CD4-positive, alpha-beta memory T cell (primary cell): ENCODE results near the gene GLRB. TPM values are rescaled to one million over a fixed set of nuclear protein-coding genes. Genes with fewer than 3 reads are reported as not detected.

Source experiments
- CTCF ChIA-PET: fragments of 350-600 bp; sonication (Branson Sonifier 250); formaldehyde crosslinking; loops from one replicate; lab custom pipeline; 2021; ENCODE audit warnings: inconsistent platforms; ENCODE audit not compliant: partially characterized antibody; lab: Charles Lee
- POLR2A ChIA-PET: fragments of 350-600 bp; sonication (Branson Sonifier 250); formaldehyde crosslinking; loops from one replicate; lab custom pipeline; 2021; ENCODE audit not compliant: partially characterized antibody; lab: Charles Lee
- DNase-seq, 5 donors: peaks; one replicate each; pipeline versions ENCODE4 v3.0.0 to v3.0.0-alpha.2; 2020 to 2022; ENCODE audit warnings: mixed read lengths in 1 of 5
- H3K27ac ChIP-seq: one replicate; pipeline ENCODE4 v1.7.0; 2013; ENCODE audit warnings: low read depth, low read length
- H3K27me3 ChIP-seq: 2 replicates; pipeline ENCODE4 v1.7.0; 2013; ENCODE audit warnings: mild to moderate bottlenecking, low read length, moderate library complexity; ENCODE audit not compliant: insufficient read depth
- H3K36me3 ChIP-seq: 2 replicates; pipeline ENCODE4 v1.7.0; 2013; ENCODE audit warnings: mild to moderate bottlenecking, low read length, moderate library complexity; ENCODE audit not compliant: insufficient read depth
- H3K4me1 ChIP-seq: 2 replicates; pipeline ENCODE4 v1.7.0; 2013; ENCODE audit warnings: mild to moderate bottlenecking, low read length, moderate library complexity; ENCODE audit not compliant: insufficient read depth
- H3K4me3 ChIP-seq, 2 donors: one replicate each; pipeline ENCODE4 v1.7.0; 2013; ENCODE audit warnings: low read length in 2 of 2, mild to moderate bottlenecking in 1 of 2
- H3K9me3 ChIP-seq, 2 donors: one replicate each; pipeline ENCODE4 v1.7.0; 2013; ENCODE audit warnings: low read length in 2 of 2, control low read depth in 1 of 2; ENCODE audit not compliant: control insufficient read depth in 1 of 2
- H3K27ac Mint-ChIP-seq, 7 donors: one replicate each; pipeline ENCODE4 v1.8.0; 2020 to 2021; ENCODE audit warnings: mixed read lengths in 7 of 7, mild to moderate bottlenecking in 6 of 7, inconsistent platforms in 3 of 7, moderate library complexity in 3 of 7
- H3K27me3 Mint-ChIP-seq, 2 donors: one replicate each; pipeline ENCODE4 v1.8.0; 2020 to 2021; ENCODE audit warnings: mixed read lengths in 2 of 2
- H3K36me3 Mint-ChIP-seq, 2 donors: one replicate each; pipeline ENCODE4 v1.8.0; 2020 to 2021; ENCODE audit warnings: mixed read lengths in 2 of 2, inconsistent platforms in 1 of 2, mild to moderate bottlenecking in 1 of 2
- H3K4me1 Mint-ChIP-seq, 4 donors: one replicate each; pipeline ENCODE4 v1.8.0; 2020 to 2021; ENCODE audit warnings: mixed read lengths in 4 of 4, mild to moderate bottlenecking in 1 of 4
- H3K4me3 Mint-ChIP-seq, 8 donors: one replicate each; pipeline ENCODE4 v1.8.0; 2020 to 2021; ENCODE audit warnings: mixed read lengths in 8 of 8, mild to moderate bottlenecking in 7 of 8, moderate library complexity in 6 of 8, inconsistent platforms in 3 of 8
- H3K9me3 Mint-ChIP-seq, 8 donors: one replicate each; pipeline ENCODE4 v1.8.0; 2020 to 2021; ENCODE audit warnings: mixed read lengths in 8 of 8, mild to moderate bottlenecking in 5 of 8, inconsistent platforms in 3 of 8, moderate library complexity in 1 of 8
- intact Hi-C: fragments of 100-400 bp; cut with micrococcal nuclease; formaldehyde crosslinking; loops from one replicate; pipeline ENCODE4 v1.15.1; 2023
- polyA plus RNA-seq, 2 donors: library from polyadenylated mRNA; unstranded; fragments of 300-500 nt; fragmentation: Illumina TruSeq; gene quantifications; one replicate each; pipeline ENCODE4 v1.2.3, GENCODE V29; 2021
- total RNA-seq, 2 experiments: library from RNA; stranded (reverse); gene quantifications; one replicate each; pipeline ENCODE4 v1.2.3, GENCODE V29; 2021

Gene GLRB
- total and polyA plus RNA-seq, 4 experiments from 2014 or later, result not detected

DNA sequence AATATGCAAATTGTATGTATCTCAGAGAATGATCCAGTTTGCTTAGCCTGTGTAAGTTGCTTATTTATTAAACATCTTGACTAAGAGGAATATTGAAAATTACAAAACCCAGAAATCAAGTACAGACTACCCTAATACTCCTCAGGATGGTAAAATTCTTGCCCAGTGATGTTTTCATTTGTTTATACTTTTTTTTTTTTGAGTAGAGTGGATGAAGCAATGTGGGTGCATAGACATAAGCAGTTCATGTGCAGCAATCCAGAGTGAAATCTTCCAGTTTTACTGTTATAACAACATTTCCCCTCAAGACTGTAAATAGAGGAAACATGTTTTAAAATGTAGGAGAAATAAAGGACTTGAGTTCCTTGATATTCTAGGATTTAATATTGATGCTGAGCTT is 4.7 kb downstream of the GLRB start:
- no peaks in the 10 kb centered on the region for H3K36me3 ChIP-seq
- Mint-ChIP-seq H3K27me3 (peaks cover 0 to 2% of the 10 kb centered on the region in 2 donors), H3K9me3 (peaks cover 0 to 8% (median 0%) of the 10 kb centered on the region in 8 donors), H3K27ac (no peak overlapping the region), H3K4me3 (no peak overlapping the region), H3K4me1 (no peaks in the 10 kb centered on the region), H3K36me3 (no peaks in the 10 kb centered on the region)
- H3K27me3 ChIP-seq, result no peaks in the 10 kb centered on the region
- no peak overlapping the region for H3K27ac ChIP-seq
- POLR2A ChIA-PET, result no interaction called here
- CTCF ChIA-PET, result no interaction called here
- no peak for DNase-seq
- H3K4me3 ChIP-seq, result no peak overlapping the region
- intact Hi-C loops, result no loop called here
- H3K9me3 ChIP-seq, result no peaks in the 10 kb centered on the region
- no peaks in the 10 kb centered on the region for H3K4me1 ChIP-seq

DNA sequence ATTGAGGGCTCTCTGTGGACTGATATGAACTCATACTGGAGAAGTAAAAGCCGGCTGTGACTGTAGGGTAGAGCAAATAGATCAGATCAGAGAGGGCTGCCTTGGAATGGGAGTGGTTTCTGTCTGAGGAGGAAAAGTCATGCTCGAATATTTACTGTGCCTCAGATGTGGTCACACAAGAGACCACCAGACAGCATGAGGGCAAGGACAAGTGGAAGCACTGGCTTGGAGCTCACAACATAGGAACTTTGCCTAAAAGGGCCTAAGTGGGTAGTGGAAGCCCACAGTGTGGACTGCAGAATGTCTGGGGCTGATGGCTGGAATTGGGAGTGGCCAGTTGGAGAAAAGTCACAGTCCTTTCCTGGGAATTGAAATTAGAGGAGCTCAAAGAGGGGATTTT is 19.8 kb downstream of the GLRB start:
- no peaks in the 10 kb centered on the region for H3K4me1 Mint-ChIP-seq
- intact Hi-C loops, result no loop called here
- Histone ChIP-seq H3K27me3 (no peaks in the 10 kb centered on the region), H3K36me3 (no peaks in the 10 kb centered on the region), H3K4me1 (no peaks in the 10 kb centered on the region), H3K27ac (no peak overlapping the region), H3K4me3 (no peak overlapping the region), H3K9me3 (no peaks in the 10 kb centered on the region)
- H3K4me3 Mint-ChIP-seq, result no peak overlapping the region
- ChIA-PET POLR2A (no interaction called here), CTCF (no interaction called here)
- no peaks in the 10 kb centered on the region for H3K27me3 Mint-ChIP-seq
- H3K27ac Mint-ChIP-seq, result no peak overlapping the region
- no peak for DNase-seq
- no peaks in the 10 kb centered on the region for H3K36me3 Mint-ChIP-seq
- peaks cover 0 to 8% (median 3%) of the 10 kb centered on the region in 8 donors for H3K9me3 Mint-ChIP-seq

DNA sequence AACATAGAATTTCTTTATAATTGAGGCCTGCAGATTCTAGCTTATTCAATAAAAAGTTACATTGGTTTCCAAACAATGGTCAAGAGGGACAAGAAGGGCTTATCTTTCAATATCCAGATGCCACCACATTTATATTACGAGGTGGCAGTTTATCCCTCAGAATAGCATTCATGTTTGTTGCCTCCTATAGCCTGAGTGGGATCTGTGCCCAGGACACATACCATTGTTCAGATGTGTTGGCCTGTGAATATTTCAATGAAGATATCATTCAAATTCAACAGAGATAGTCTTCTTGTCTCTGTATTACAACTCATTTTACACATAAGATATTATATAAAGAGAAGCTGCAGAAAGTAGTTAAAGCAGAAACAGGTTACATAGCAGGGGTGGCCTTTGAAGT is 20.5 kb downstream of the GLRB start:
- H3K4me1 ChIP-seq, result no peaks in the 10 kb centered on the region
- no peaks in the 10 kb centered on the region for H3K27me3 ChIP-seq
- H3K4me1 Mint-ChIP-seq, result no peaks in the 10 kb centered on the region
- H3K4me3 ChIP-seq, result no peak overlapping the region
- no peak overlapping the region for H3K27ac ChIP-seq
- no peaks in the 10 kb centered on the region for H3K27me3 Mint-ChIP-seq
- intact Hi-C loops, result no loop called here
- H3K4me3 Mint-ChIP-seq, result no peak overlapping the region
- no peaks in the 10 kb centered on the region for H3K36me3 ChIP-seq
- H3K36me3 Mint-ChIP-seq, result no peaks in the 10 kb centered on the region
- no peak for DNase-seq
- ChIA-PET POLR2A (no interaction called here), CTCF (no interaction called here)
- H3K9me3 ChIP-seq, result no peaks in the 10 kb centered on the region
- no peak overlapping the region for H3K27ac Mint-ChIP-seq
- peaks cover 0 to 8% (median 4%) of the 10 kb centered on the region in 8 donors for H3K9me3 Mint-ChIP-seq

- no peak for DNase-seq
- Histone ChIP-seq H3K27ac (no peak overlapping the region), H3K36me3 (no peaks in the 10 kb centered on the region), H3K4me3 (no peak overlapping the region), H3K27me3 (no peaks in the 10 kb centered on the region), H3K9me3 (no peaks in the 10 kb centered on the region), H3K4me1 (no peaks in the 10 kb centered on the region)
- Mint-ChIP-seq H3K4me1 (no peaks in the 10 kb centered on the region), H3K4me3 (no peak overlapping the region), H3K9me3 (peaks cover 0 to 7% (median 4%) of the 10 kb centered on the region in 8 donors), H3K27me3 (no peaks in the 10 kb centered on the region), H3K27ac (no peak overlapping the region), H3K36me3 (no peaks in the 10 kb centered on the region)
- ChIA-PET CTCF (no interaction called here), POLR2A (no interaction called here)
- intact Hi-C loops, result no loop called here
Measured at GRCh38 chr4:157099506-157099905, 23.6 kb downstream of the GLRB start.

GRCh38 chr4:157104541-157104940 is 28.6 kb downstream of the GLRB start:
- ChIA-PET POLR2A (no interaction called here), CTCF (no interaction called here)
- Histone ChIP-seq H3K9me3 (no peaks in the 10 kb centered on the region), H3K4me1 (no peaks in the 10 kb centered on the region), H3K36me3 (no peaks in the 10 kb centered on the region), H3K4me3 (no peak overlapping the region), H3K27ac (no peak overlapping the region), H3K27me3 (no peaks in the 10 kb centered on the region)
- no peak for DNase-seq
- no peak overlapping the region for H3K4me3 Mint-ChIP-seq
- H3K27ac Mint-ChIP-seq, result no peak overlapping the region
- no peaks in the 10 kb centered on the region for H3K4me1 Mint-ChIP-seq
- H3K36me3 Mint-ChIP-seq, result no peaks in the 10 kb centered on the region
- H3K27me3 Mint-ChIP-seq, result no peaks in the 10 kb centered on the region
- peaks cover 0 to 7% (median 5%) of the 10 kb centered on the region in 8 donors for H3K9me3 Mint-ChIP-seq
- intact Hi-C loops, result no loop called here

- Histone ChIP-seq H3K4me1 (no peaks in the 10 kb centered on the region), H3K36me3 (no peaks in the 10 kb centered on the region), H3K4me3 (no peak overlapping the region), H3K27ac (no peak overlapping the region), H3K9me3 (no peaks in the 10 kb centered on the region), H3K27me3 (no peaks in the 10 kb centered on the region)
- peaks cover 0 to 7% (median 4%) of the 10 kb centered on the region in 8 donors for H3K9me3 Mint-ChIP-seq
- intact Hi-C loops, result no loop called here
- POLR2A ChIA-PET, result no interaction called here
- no peaks in the 10 kb centered on the region for H3K27me3 Mint-ChIP-seq
- H3K4me3 Mint-ChIP-seq, result no peak overlapping the region
- H3K4me1 Mint-ChIP-seq, result no peaks in the 10 kb centered on the region
- H3K27ac Mint-ChIP-seq, result no peak overlapping the region
- DNase-seq, result peak in 1 of 5 donors; percentile 0
- H3K36me3 Mint-ChIP-seq, result no peaks in the 10 kb centered on the region
- CTCF ChIA-PET, result no interaction called here
Measured at GRCh38 chr4:157114671-157115070, 38.7 kb downstream of the GLRB start.

- Mint-ChIP-seq H3K36me3 (no peaks in the 10 kb centered on the region), H3K27ac (no peak overlapping the region), H3K4me3 (no peak overlapping the region), H3K4me1 (no peaks in the 10 kb centered on the region), H3K9me3 (peaks cover 0 to 7% (median 3%) of the 10 kb centered on the region in 8 donors), H3K27me3 (no peaks in the 10 kb centered on the region)
- ChIA-PET POLR2A (no interaction called here), CTCF (no interaction called here)
- Histone ChIP-seq H3K4me3 (no peak overlapping the region), H3K27ac (no peak overlapping the region), H3K4me1 (no peaks in the 10 kb centered on the region), H3K9me3 (no peaks in the 10 kb centered on the region), H3K36me3 (no peaks in the 10 kb centered on the region), H3K27me3 (no peaks in the 10 kb centered on the region)
- intact Hi-C loops, result no loop called here
- DNase-seq, result no peak
Measured at GRCh38 chr4:157115613-157116335, 39.8 kb downstream of the GLRB start.
